ENCODE data around the gene STOX2.

STOX2 gene

GRCh38 chr4:183987987-183988392 is 82.9 kb downstream of the STOX2 start:
- peak; percentile 94 for DNase-seq

- peak; percentile 38 for DNase-seq
These were observed 83.8 kb downstream of the STOX2 start for GRCh38 chr4:183988874-183989273.

GRCh38 chr4:183989461-183989860 is 84.4 kb downstream of the STOX2 start:
- DNase-seq: peak; percentile 37

- DNase-seq: no peak
These were observed 84.8 kb downstream of the STOX2 start for GRCh38 chr4:183989931-183990330.

- DNase-seq: no peak
These were observed 88.6 kb downstream of the STOX2 start for GRCh38 chr4:183993676-183994075.

DNA sequence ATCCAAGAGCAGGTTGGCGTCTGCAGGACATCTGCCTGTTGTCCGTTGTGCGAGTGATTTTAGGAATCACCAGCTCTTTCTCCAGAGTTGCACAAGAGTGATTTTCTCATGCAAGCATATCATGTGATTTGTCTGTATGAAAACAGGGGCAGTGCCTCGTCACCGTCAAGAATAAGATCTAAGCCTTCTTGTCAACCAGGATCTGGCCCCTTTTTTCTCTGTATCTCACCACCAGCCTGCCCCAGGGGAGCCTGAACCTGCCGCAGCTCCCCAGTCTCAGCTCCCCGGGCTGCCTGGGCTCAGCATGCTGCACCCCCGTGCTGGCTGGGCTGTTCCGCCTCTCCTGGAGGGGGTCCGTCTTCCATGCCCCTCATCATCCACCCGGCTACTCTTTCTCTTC is 90.5 kb downstream of the STOX2 start:
- peak; percentile 42 for DNase-seq

DNA sequence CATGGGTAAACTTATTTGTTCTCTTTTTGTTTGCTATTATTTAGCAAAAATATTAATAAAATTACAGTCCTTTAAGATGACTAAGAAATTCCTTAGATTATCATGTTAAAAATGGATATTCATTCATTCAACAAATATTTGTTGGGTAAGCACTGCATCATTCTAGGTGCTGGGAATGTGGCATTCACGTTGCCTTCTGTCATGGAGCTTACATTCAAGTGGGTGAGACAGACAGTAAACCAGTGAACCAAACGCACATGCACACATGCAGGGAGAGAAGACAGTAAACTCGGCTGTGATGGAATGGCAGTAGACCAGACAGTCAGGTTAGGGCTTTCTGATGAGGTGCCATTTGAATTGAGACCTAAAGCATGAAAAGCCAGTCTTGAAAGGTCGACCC is 91.8 kb downstream of the STOX2 start:
- peak; percentile 41 for DNase-seq

- no peak for DNase-seq
These were observed 94.3 kb downstream of the STOX2 start for GRCh38 chr4:183999435-183999834.

DNA sequence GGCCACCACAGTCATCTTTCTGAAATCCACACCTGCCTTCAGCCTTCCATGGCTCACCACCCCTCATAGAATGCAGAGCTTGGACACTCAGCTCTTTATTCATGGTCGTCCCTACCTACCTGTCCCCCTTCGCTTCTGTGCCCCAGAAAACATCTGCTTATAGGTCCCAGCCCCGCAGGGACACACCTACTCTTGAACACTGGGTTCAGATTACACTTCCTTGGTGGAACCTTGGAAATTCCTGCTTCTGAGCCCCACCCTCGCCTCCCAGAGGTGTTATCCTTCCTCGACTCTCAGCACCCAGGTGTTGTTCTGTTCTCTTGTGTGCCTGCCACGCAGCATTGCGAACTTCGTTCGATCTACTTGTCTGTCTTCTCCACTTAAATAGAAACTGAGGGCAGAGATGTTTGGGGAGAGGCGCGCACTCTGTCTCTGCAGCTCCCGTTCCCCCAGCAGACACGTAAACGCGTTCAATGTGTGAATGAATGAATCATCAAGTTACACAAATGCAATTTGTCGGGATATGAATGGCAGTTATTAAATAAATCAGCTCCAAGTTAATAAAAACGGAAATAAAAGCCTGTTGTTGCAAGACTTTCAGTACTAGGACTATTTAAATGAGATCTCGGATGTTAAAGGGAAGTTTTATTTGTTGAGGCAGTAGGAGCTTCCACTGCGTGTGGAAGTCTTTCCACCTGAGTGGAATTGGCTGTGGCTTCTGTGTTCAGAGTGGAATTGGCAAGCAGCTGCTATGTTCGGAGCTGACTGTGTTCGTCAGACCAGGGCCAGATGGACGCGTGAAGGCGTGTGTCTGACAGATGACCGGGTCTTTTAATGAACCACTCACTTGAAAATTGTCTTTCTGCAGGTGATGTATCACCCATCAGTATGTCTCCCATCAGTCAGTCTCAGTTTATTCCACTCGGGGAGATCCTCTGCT is 95.6 kb downstream of the STOX2 start:
- DNase-seq: peak; percentile 49

GRCh38 chr4:184003433-184003832 is 98.3 kb downstream of the STOX2 start:
- no peak for DNase-seq

DNA sequence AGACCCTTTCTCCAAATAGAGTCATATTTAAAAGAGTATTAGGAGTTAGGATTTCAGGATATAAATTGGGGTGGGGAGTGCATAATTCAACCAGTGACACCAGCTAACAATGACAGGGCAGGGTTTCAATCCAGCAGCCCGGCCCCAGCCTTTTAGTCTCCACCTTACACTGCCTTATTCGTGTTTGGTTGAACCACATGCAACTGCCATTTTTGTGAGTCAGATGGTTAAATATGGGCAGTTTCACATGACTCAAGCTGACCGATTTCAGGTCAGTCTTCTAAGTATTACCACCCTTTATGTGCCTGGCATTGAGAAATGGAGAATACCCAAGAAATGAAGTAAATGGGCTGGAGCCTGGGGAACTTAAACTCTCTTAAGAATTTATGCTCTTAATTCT is 102.8 kb downstream of the STOX2 start:
- no peak for DNase-seq

DNA sequence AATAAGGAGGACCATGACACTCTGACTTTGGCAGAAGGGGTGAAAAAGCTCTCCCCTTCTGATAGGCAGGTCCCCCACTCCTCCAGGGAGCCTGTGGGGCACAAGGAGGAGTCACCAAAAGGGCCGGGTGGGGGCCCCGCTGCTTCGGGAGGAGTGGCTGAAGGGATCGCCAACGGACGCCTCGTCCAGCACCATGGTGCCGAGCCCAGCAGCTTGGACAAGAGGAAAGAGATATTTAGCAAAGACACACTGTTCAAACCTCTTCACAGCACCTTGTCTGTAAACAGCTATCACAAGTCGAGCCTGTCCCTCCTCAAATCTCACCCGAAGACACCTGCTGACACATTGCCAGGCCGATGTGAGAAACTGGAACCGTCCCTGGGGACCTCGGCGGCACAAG is 105.6 kb downstream of the STOX2 start:
- DNase-seq: no peak

DNA sequence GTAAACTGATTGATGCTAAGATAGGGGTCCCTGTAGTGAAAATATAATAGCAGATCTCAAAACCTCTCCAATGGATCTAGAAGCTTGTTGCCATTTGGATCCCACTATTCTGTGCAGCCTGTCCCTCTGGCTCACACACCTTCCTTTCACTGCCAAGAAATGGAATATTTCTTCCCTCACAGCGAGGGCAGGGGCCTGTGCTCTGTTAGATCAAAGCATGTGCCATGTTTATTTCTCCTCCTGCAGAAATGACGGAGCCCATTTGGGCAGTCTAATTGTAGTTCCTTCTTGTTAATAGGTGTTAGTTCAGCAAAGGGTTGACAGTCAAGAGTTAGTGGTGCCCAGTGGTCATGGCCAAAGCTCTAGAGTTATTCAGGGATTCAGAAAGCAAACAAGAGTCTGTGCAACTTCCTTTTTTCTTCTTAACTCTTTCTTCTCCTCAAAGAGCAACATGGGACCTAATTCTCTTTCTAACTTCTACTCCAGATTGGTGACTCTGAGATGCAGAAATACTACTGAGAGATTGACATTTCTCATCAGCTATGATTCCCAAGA is 106.8 kb downstream of the STOX2 start:
- DNase-seq: no peak

- no peak for DNase-seq
These were observed 107.8 kb downstream of the STOX2 start for GRCh38 chr4:184012937-184013336.

GRCh38 chr4:184014301-184014700 is 109.2 kb downstream of the STOX2 start:
- DNase-seq: no peak

DNA sequence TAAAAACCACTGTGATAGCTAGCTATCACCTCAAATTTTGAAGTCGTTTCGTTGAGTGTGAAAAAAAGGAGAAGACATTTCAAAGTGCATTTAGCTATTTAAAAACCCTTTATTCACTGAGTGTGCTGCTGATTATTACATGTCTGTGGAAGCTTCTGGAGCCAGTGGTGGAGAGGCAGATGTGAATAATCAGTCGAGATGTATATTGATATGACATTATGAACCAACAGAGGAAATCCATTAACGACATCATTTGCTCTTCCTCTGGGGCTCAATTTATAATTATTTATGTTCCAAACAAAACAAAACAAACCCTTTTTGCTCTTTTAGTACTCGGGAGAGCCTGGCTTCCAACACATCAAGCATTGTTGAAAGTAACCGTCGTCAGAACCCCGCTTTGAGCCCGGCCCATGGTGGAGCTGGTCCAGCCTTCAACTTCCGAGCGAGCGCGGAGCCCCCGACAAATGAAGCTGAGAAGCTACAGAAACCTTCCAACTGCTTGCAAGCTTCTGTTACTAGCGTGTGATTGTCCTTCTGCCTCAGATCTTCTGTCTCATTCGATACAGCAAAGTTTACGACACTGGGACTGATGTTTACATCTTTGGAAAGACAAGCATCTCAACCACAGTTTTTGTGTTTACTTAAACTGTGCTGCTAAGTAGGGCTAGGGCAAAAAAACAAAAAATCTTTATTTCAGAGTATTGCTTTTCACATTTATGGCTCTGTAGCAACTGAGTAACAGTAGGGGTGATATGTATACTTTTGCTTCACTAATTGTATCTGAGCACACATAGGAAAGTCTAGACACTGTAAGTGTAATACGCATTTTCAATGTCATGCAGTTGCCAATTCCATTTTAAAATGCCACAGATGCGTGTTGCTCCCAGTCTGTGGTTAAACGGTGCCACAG is 111.9 kb downstream of the STOX2 start:
- DNase-seq: no peak

GRCh38 chr4:184019076-184019475 is 114.0 kb downstream of the STOX2 start:
- no peak for DNase-seq

GRCh38 chr4:184019667-184020623 is 114.8 kb downstream of the STOX2 start:
- no peak for DNase-seq

- no peak for DNase-seq
These were observed 116.3 kb downstream of the STOX2 start for GRCh38 chr4:184021389-184021788.

DNA sequence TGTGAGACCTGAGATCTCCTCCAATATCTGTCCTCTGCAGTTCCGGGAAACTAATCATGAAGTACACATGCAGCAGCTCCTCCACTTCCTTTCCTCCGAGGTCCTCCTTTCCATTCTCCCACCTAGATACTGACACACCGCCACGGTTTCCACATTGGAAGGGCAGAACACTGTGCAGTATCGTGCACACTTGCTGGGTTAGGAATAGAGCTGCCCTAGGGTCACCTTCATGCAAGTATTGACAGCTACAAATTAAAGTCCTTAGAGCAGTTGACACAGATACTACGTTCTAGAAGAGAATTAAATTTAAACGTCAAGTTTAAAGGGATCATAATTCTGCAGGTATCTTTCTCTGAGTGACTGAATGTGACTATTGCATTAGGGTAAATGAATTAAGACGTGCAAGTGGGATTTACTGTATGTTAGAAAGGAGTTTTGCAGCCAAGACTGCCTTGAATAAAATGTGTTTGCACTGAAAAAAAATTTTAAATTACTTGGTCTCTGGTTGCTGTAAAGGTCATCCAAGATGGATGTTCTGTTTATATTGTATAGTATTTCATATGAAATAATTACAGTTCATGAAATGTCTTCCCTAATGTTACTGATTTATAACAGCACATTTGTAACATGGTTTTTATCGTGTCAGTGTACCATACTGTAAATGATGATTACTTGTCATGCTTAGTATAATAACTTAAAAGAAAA is 117.7 kb downstream of the STOX2 start:
- no peak for DNase-seq

GRCh38 chr4:184024637-184025036 is 119.5 kb downstream of the STOX2 start:
- DNase-seq: no peak

All from eye (tissue), 1 donor.